Natural killer cell (primary cell): ENCODE results near the gene SPRY4. TPM values are rescaled to one million over a fixed set of nuclear protein-coding genes. Genes with fewer than 3 reads are reported as not detected.
"Not testable (repeated sequence)": the region's sequence is repeated elsewhere in the genome, so short reads cannot be mapped to it uniquely, and the experiment has no call there.

Experiments used
- ATAC-seq, 3 donors: fragments of 150-1000 bp in 2 of 3; fragments of 200-7000 bp in 1 of 3; cut with Tn5 transposase; 1 replicate in 1 of 3; 2 replicates in 2 of 3; pipeline ENCODE4 v1.10.0; 2021; ENCODE audit warnings: mild to moderate bottlenecking in 2 of 3, moderate library complexity in 2 of 3
- DNase-seq, 2 donors: peaks; one replicate each; pipeline versions ENCODE4 v3.0.0 to v3.0.0-alpha.2; 2013 to 2021; ENCODE audit warnings: mixed read lengths in 1 of 2
- H3K27ac ChIP-seq: one replicate; pipeline ENCODE4 v1.5.1; 2013; ENCODE audit warnings: mild to moderate bottlenecking, low read length
- H3K27me3 ChIP-seq: one replicate; pipeline ENCODE4 v1.6.1; 2013; ENCODE audit warnings: low read length; ENCODE audit not compliant: control insufficient read depth, insufficient read depth
- H3K36me3 ChIP-seq: one replicate; pipeline ENCODE4 v1.6.1; 2013; ENCODE audit warnings: low read length; ENCODE audit not compliant: control insufficient read depth, insufficient read depth
- H3K4me1 ChIP-seq: one replicate; pipeline ENCODE4 v1.6.1; 2013; ENCODE audit warnings: low read length; ENCODE audit not compliant: control insufficient read depth, insufficient read depth
- H3K4me3 ChIP-seq: one replicate; pipeline ENCODE4 v1.5.1; 2013; ENCODE audit warnings: low read length
- H3K9me3 ChIP-seq: one replicate; pipeline ENCODE4 v1.6.1; 2013; ENCODE audit warnings: low read length; ENCODE audit not compliant: control insufficient read depth, insufficient read depth
- H3K27ac Mint-ChIP-seq, 2 donors: one replicate each; pipeline ENCODE4 v1.8.0; 2022; ENCODE audit warnings: mild to moderate bottlenecking in 2 of 2, mixed read lengths in 2 of 2, moderate library complexity in 1 of 2
- H3K27me3 Mint-ChIP-seq, 2 donors: one replicate each; pipeline ENCODE4 v1.8.0; 2022; ENCODE audit warnings: low read depth in 2 of 2, mixed read lengths in 2 of 2
- H3K36me3 Mint-ChIP-seq: one replicate; pipeline ENCODE4 v1.8.0; 2022; ENCODE audit warnings: mixed read lengths
- H3K4me1 Mint-ChIP-seq, 2 donors: one replicate each; pipeline ENCODE4 v1.8.0; 2022; ENCODE audit warnings: mixed read lengths in 2 of 2
- H3K4me3 Mint-ChIP-seq: one replicate; pipeline ENCODE4 v1.8.0; 2022; ENCODE audit warnings: mild to moderate bottlenecking, moderate library complexity, mixed read lengths
- H3K9me3 Mint-ChIP-seq, 2 donors: one replicate each; pipeline ENCODE4 v1.8.0; 2022; ENCODE audit warnings: mixed read lengths in 2 of 2
- CTCF ChIP-seq: fragments of 200-600 bp; IDR thresholded peaks from one replicate; pipeline ENCODE4 v1.8.0; 2022; ENCODE audit warnings: antibody characterized with exemption
- WGBS: methylation state at CpG from one replicate; pipeline ENCODE4 v1.1.7; 2013; ENCODE audit warnings: missing lambda C conversion rate; ENCODE audit not compliant: insufficient coverage; 5-methylcytosine and 5-hydroxymethylcytosine counted together
- intact Hi-C: fragments of 100-400 bp; cut with micrococcal nuclease; formaldehyde crosslinking; loops from one replicate; pipeline ENCODE4 v1.14.2; 2022
- total RNA-seq, 4 donors: library from RNA; stranded (reverse); fragments of 120-200 nt in 1 of 4; gene quantifications; one replicate each; pipeline versions ENCODE4 v1.2.3 to v1.2.4, GENCODE V29; 2013 to 2022

Gene SPRY4
- total RNA-seq, 3 donors from 2014 or later (not counting 1 experiment from before 2014, with no cell fraction given), result 0.20 to 1.3 (median 0.40) TPM

- H3K9me3 Mint-ChIP-seq, result no peaks in the 10 kb centered on the region
- peaks cover 0 to 4% of the 10 kb centered on the region in 2 donors for H3K27me3 Mint-ChIP-seq
- WGBS, result 84% methylated on average over 21 of the region's 23 CpGs
- no peaks in the 10 kb centered on the region for H3K4me1 ChIP-seq
- peaks cover 0 to 22% of the 10 kb centered on the region in 2 donors for H3K4me1 Mint-ChIP-seq
- no peaks in the 10 kb centered on the region for H3K27me3 ChIP-seq
- H3K4me3 Mint-ChIP-seq, result no peak overlapping the region
- DNase-seq (no peak), ATAC-seq (no peak)
- H3K4me3 ChIP-seq, result no peak overlapping the region
- intact Hi-C loops, result no loop called here
- H3K9me3 ChIP-seq, result no peaks in the 10 kb centered on the region
- H3K27ac Mint-ChIP-seq, result no peak overlapping the region
- H3K36me3 ChIP-seq, result no peaks in the 10 kb centered on the region
- no peaks in the 10 kb centered on the region for H3K36me3 Mint-ChIP-seq
- H3K27ac ChIP-seq, result no peak overlapping the region
- TF ChIP-seq CTCF, result no peak
Measured at GRCh38 chr5:142364251-142365145, 39.7 kb upstream of the SPRY4 start.

- Histone ChIP-seq H3K27me3 (no peaks in the 10 kb centered on the region), H3K4me3 (no peak overlapping the region), H3K4me1 (peaks cover 2% of the 10 kb centered on the region), H3K27ac (no peak overlapping the region), H3K36me3 (no peaks in the 10 kb centered on the region), H3K9me3 (no peaks in the 10 kb centered on the region)
- H3K27me3 Mint-ChIP-seq, result peaks cover 0 to 4% of the 10 kb centered on the region in 2 donors
- H3K27ac Mint-ChIP-seq, result no peak overlapping the region
- no peak for DNase-seq
- peaks cover 0 to 22% of the 10 kb centered on the region in 2 donors for H3K4me1 Mint-ChIP-seq
- no peaks in the 10 kb centered on the region for H3K9me3 Mint-ChIP-seq
- no peaks in the 10 kb centered on the region for H3K36me3 Mint-ChIP-seq
- 98% methylated on average over 5 of the region's 5 CpGs for WGBS
- no peak for TF ChIP-seq CTCF
- intact Hi-C loops, result no loop called here
- H3K4me3 Mint-ChIP-seq, result no peak overlapping the region
- ATAC-seq, result no peak
Measured at GRCh38 chr5:142363619-142363963, 38.8 kb upstream of the SPRY4 start.

- H3K9me3 ChIP-seq, H3K4me3 Mint-ChIP-seq, H3K36me3 ChIP-seq, H3K36me3 Mint-ChIP-seq, H3K27me3 Mint-ChIP-seq, H3K27me3 ChIP-seq, DNase-seq, intact Hi-C loops, H3K4me3 ChIP-seq, ATAC-seq, H3K27ac ChIP-seq, H3K9me3 Mint-ChIP-seq: not testable (repeated sequence)
- H3K4me1 ChIP-seq, result peaks cover 14% of the 10 kb centered on the region
- peak overlapping the region in 1 of 2 donors; percentile 15 for H3K27ac Mint-ChIP-seq
- peaks cover 13 to 36% of the 10 kb centered on the region in 2 donors for H3K4me1 Mint-ChIP-seq
- WGBS, result 93% methylated on average over 9 of the region's 11 CpGs
Measured at GRCh38 chr5:142362193-142362592, 37.4 kb upstream of the SPRY4 start.

- H3K4me3 ChIP-seq, result no peak overlapping the region
- peak overlapping the region in 1 of 2 donors; percentile 28 for H3K27ac Mint-ChIP-seq
Measured at GRCh38 chr5:142360607-142361120, 35.8 kb upstream of the SPRY4 start.

More at GRCh38 chr5:142360607-142361120, 35.8 kb upstream of the SPRY4 start:
- no peak for ATAC-seq
- H3K4me3 Mint-ChIP-seq, result no peak overlapping the region
- WGBS, result 83% methylated on average over 11 of the region's 12 CpGs
- peaks cover 13 to 36% of the 10 kb centered on the region in 2 donors for H3K4me1 Mint-ChIP-seq
- Histone ChIP-seq H3K36me3 (no peaks in the 10 kb centered on the region), H3K27ac (no peak overlapping the region), H3K27me3 (no peaks in the 10 kb centered on the region), H3K4me1 (peaks cover 24% of the 10 kb centered on the region), H3K9me3 (no peaks in the 10 kb centered on the region)
- intact Hi-C loops, result no loop called here
- H3K36me3 Mint-ChIP-seq, result no peaks in the 10 kb centered on the region
- H3K9me3 Mint-ChIP-seq, result no peaks in the 10 kb centered on the region
- DNase-seq, result no peak
- no peaks in the 10 kb centered on the region for H3K27me3 Mint-ChIP-seq
- no peak for TF ChIP-seq CTCF
